A673 (cell line): ENCODE results near the gene MYO1D. TPM values are rescaled to one million over a fixed set of nuclear protein-coding genes. Genes with fewer than 3 reads are reported as not detected.

Experiments
- BruUV-seq: library from RNA; stranded (reverse); fragments of 400-500 nt; replicated peaks from 2 replicates; lab custom pipeline; 2021; lab: Mats Ljungman, UMichigan
- CTCF ChIA-PET: fragments of 300-600 bp; sonication (Branson Sonifier 250); formaldehyde crosslinking; loops from one replicate; lab custom pipeline; 2022; ENCODE audit warnings: antibody characterized with exemption; lab: Charles Lee
- POLR2A ChIA-PET: fragments of 300-600 bp; sonication (Branson Sonifier 250); formaldehyde crosslinking; loops from one replicate; lab custom pipeline; 2022; ENCODE audit warnings: antibody characterized with exemption; ENCODE audit not compliant: low non-redundant PET; lab: Charles Lee
- DNase-seq: peaks from one replicate; pipeline ENCODE4 v3.0.0-alpha.2; 2015; ENCODE audit warnings: low spot score
- H3K27ac ChIP-seq: fragments of 200-600 bp; sonication (generic); 2 replicates; pipeline ENCODE4 v1.5.1; 2016; ENCODE audit warnings: mixed run types, low read depth, mild to moderate bottlenecking, mixed read lengths, antibody characterized with exemption, low read length; ENCODE audit not compliant: poor library complexity, severe bottlenecking
- H3K27me3 ChIP-seq: fragments of 200-600 bp; sonication (generic); replicated peaks from 2 replicates; pipeline ENCODE4 v1.6.1; 2017; ENCODE audit warnings: mixed run types, low read depth, mild to moderate bottlenecking, mixed read lengths, antibody characterized with exemption, low read length; ENCODE audit not compliant: insufficient read depth, poor library complexity
- H3K36me3 ChIP-seq: fragments of 200-600 bp; sonication (generic); 2 replicates; pipeline ENCODE4 v1.6.1; 2016; ENCODE audit warnings: mixed run types, mild to moderate bottlenecking, mixed read lengths, antibody characterized with exemption, low read length; ENCODE audit not compliant: insufficient read depth, poor library complexity, severe bottlenecking
- H3K4me1 ChIP-seq: fragments of 200-600 bp; sonication (generic); 2 replicates; pipeline ENCODE4 v1.6.1; 2017; ENCODE audit warnings: mixed run types, mild to moderate bottlenecking, mixed read lengths, antibody characterized with exemption, low read length; ENCODE audit not compliant: insufficient read depth, poor library complexity, severe bottlenecking
- H3K4me3 ChIP-seq: fragments of 200-600 bp; sonication (generic); 2 replicates; pipeline ENCODE4 v1.5.1; 2016; ENCODE audit warnings: low read depth, mixed run types, mild to moderate bottlenecking, mixed read lengths, low read length; ENCODE audit not compliant: poor library complexity, severe bottlenecking
- H3K9me3 ChIP-seq: fragments of 200-600 bp; sonication (generic); 2 replicates; pipeline ENCODE4 v1.6.1; 2016; ENCODE audit warnings: mixed run types, low read depth, mild to moderate bottlenecking, mixed read lengths, antibody characterized with exemption, low read length; ENCODE audit not compliant: poor library complexity, severe bottlenecking
- CTCF ChIP-seq: fragments of 300-800, 200-600 bp; sonication (generic); conservative IDR thresholded peaks from 2 replicates; pipeline ENCODE4 v1.5.1; 2017; ENCODE audit warnings: low read depth, mild to moderate bottlenecking, antibody characterized with exemption, low read length, moderate library complexity, mixed read lengths
- EZH2 ChIP-seq: fragments of 200-600 bp; sonication (generic); IDR thresholded peaks from 2 replicates; pipeline ENCODE4 v1.6.1; 2017; ENCODE audit warnings: borderline replicate concordance, low read depth, mild to moderate bottlenecking, mixed read lengths, antibody characterized with exemption, low read length; ENCODE audit not compliant: poor library complexity, severe bottlenecking
- intact Hi-C: fragments of 100-400 bp; cut with micrococcal nuclease; formaldehyde crosslinking; loops from one replicate; pipeline ENCODE4 v1.10.0; 2022; ENCODE audit not compliant: unreplicated experiment
- total RNA-seq: library from RNA; stranded (reverse); gene quantifications from 2 replicates; pipeline ENCODE4 v1.2.3, GENCODE V29; 2021

Gene MYO1D
- total RNA-seq, 1 experiment from 2014 or later, result 10.4 TPM

GRCh38 chr17:32588135-32588534 is 288.8 kb downstream of the MYO1D start:
- ChIA-PET CTCF (no interaction called here), POLR2A (no interaction called here)
- Histone ChIP-seq H3K4me1 (no peaks in the 10 kb centered on the region), H3K36me3 (no peaks in the 10 kb centered on the region), H3K27me3 (no peaks in the 10 kb centered on the region), H3K4me3 (no peak overlapping the region), H3K9me3 (no peaks in the 10 kb centered on the region), H3K27ac (no peak overlapping the region)
- no peak for DNase-seq
- no peak for TF ChIP-seq EZH2
- no peak for TF ChIP-seq CTCF
- intact Hi-C loops, result no loop called here
- BruUV-seq, result no TSS peak

GRCh38 chr17:32586666-32587065 is 290.3 kb downstream of the MYO1D start:
- intact Hi-C loops, result no loop called here
- POLR2A ChIA-PET, result no interaction called here
- Histone ChIP-seq H3K27me3 (no peaks in the 10 kb centered on the region), H3K4me3 (no peak overlapping the region), H3K9me3 (no peaks in the 10 kb centered on the region), H3K27ac (no peak overlapping the region), H3K36me3 (no peaks in the 10 kb centered on the region), H3K4me1 (no peaks in the 10 kb centered on the region)
- BruUV-seq, result no TSS peak
- CTCF ChIA-PET, result no interaction called here
- TF ChIP-seq EZH2, result no peak
- TF ChIP-seq CTCF, result no peak
- no peak for DNase-seq

GRCh38 chr17:32584792-32585191 is 292.1 kb downstream of the MYO1D start:
- BruUV-seq, result no TSS peak
- DNase-seq, result no peak
- TF ChIP-seq CTCF (no peak), EZH2 (no peak)
- intact Hi-C loops, result no loop called here
- no peaks in the 10 kb centered on the region for H3K36me3 ChIP-seq
- no peaks in the 10 kb centered on the region for H3K27me3 ChIP-seq
- H3K4me1 ChIP-seq, result no peaks in the 10 kb centered on the region
- no peak overlapping the region for H3K27ac ChIP-seq
- POLR2A ChIA-PET, result no interaction called here
- CTCF ChIA-PET, result no interaction called here
- H3K4me3 ChIP-seq, result no peak overlapping the region
- no peaks in the 10 kb centered on the region for H3K9me3 ChIP-seq
